GM08714 (cell line): ENCODE results near the gene AKAP12.
A peak's percentile ranks its signal among the peaks of the same experiment; 100 is the strongest.

ENCODE experiments used
- H3K4me3 ChIP-seq: fragments of 200-500 bp; sonication (Bioruptor generic); 2 replicates; pipeline ENCODE4 v1.5.1; 2014; ENCODE audit warnings: mild to moderate bottlenecking, low read length, inconsistent platforms
- ZNF274 ChIP-seq: IDR thresholded peaks from 2 replicates; pipeline ENCODE4 v1.6.1; 2012; ENCODE audit warnings: mild to moderate bottlenecking, low read depth, low read length

The AKAP12 gene, protein sequence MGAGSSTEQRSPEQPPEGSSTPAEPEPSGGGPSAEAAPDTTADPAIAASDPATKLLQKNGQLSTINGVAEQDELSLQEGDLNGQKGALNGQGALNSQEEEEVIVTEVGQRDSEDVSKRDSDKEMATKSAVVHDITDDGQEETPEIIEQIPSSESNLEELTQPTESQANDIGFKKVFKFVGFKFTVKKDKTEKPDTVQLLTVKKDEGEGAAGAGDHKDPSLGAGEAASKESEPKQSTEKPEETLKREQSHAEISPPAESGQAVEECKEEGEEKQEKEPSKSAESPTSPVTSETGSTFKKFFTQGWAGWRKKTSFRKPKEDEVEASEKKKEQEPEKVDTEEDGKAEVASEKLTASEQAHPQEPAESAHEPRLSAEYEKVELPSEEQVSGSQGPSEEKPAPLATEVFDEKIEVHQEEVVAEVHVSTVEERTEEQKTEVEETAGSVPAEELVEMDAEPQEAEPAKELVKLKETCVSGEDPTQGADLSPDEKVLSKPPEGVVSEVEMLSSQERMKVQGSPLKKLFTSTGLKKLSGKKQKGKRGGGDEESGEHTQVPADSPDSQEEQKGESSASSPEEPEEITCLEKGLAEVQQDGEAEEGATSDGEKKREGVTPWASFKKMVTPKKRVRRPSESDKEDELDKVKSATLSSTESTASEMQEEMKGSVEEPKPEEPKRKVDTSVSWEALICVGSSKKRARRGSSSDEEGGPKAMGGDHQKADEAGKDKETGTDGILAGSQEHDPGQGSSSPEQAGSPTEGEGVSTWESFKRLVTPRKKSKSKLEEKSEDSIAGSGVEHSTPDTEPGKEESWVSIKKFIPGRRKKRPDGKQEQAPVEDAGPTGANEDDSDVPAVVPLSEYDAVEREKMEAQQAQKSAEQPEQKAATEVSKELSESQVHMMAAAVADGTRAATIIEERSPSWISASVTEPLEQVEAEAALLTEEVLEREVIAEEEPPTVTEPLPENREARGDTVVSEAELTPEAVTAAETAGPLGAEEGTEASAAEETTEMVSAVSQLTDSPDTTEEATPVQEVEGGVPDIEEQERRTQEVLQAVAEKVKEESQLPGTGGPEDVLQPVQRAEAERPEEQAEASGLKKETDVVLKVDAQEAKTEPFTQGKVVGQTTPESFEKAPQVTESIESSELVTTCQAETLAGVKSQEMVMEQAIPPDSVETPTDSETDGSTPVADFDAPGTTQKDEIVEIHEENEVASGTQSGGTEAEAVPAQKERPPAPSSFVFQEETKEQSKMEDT (N-terminal part only)

GRCh38 chr6:151239603-151240035, at the start of gene AKAP12:
TSS of gene AKAP12 (plus strand) at chr6:151239967. CDS start at chr6:151240563, 596 bp downstream.
- peak within 1 kb of the TSS; percentile 41 for H3K4me3 ChIP-seq
- TF ChIP-seq ZNF274 = no peak

DNA sequence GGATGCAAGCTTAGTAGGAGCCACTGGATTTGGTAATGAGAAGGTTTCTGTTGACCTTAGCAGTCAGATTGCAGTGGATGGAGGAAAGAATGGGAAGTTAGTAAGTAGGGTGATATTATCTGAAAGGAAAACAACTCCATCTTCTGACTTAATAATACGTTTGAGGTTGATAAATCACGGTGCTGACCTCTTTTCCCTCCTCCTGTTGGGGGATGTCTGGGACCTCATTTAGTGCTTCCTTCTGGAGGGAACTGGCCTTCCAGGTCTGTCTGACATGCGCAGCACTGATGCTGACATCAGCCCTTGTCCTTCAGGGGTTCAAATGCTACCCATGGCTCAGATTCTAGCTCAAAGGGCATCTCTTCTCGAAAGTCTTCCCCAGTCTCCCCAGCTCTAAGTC, 48.2 kb upstream of the AKAP12 start:
- no peak for TF ChIP-seq ZNF274
- H3K4me3 ChIP-seq = no peak overlapping the region

DNA sequence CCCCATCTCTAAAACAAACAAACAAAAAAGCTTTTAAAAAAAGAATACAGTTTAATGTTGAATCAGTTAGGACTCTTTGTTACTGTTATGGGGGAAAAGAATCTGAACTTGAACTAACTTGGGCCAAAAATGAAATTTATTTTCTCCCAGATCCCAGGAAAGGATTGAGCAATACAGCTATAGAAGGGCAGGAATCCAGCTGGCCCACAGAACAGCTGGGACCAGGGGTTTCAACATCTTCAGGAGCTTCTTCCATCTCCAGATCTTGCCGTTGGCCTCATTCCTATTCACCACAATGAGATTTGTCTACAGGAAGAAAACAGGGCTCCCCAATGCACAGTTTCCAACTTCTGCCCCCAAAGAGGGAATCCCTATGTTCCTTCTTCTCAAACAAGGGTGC, 43.2 kb upstream of the AKAP12 start:
- H3K4me3 ChIP-seq = no peak overlapping the region
- no peak for TF ChIP-seq ZNF274

DNA sequence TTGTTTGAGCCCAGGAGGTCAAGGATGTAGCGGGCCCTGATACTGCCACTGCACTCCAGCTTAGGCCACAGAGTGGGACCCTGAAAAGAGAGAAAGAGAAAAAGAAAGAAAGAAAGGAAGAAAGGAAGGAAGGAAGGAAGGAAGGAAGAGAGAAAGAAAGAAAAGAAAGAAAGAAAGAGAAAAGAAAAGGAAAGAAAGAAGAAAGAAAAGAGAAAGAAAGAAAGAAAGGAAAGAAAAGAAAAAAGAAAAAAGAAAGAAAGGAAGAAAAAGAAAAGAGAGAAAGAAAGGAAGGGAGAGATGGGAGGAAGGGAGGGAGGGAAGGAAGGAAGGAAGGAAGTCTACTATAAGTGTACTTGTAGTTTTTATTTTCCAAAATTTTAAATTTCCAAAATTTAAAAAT, 42.2 kb upstream of the AKAP12 start:
- no peak for TF ChIP-seq ZNF274
- no peak overlapping the region for H3K4me3 ChIP-seq

DNA sequence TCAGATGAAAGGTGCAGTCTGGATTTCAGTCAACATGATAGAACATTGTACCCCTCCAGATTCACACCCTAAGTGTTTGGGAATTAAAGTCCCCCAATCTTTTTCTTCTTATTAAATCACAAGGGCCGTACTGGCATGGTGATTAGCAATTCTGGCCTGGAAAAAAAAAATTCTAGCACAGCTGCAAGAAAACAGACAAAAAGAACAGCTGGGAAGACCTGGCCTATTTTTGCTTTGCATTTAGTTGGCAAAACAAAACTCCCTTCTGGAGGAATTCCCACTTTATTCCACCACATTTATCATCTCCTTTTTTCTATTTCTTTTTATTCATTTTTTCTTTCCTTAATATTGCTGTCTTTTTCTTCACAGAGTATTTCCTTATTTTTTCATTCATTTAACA, 39.8 kb upstream of the AKAP12 start:
- no peak overlapping the region for H3K4me3 ChIP-seq
- no peak for TF ChIP-seq ZNF274

GRCh38 chr6:151205721-151206600, 33.8 kb upstream of the AKAP12 start:
- no peak overlapping the region for H3K4me3 ChIP-seq
- TF ChIP-seq ZNF274 = no peak

- no peak overlapping the region for H3K4me3 ChIP-seq
- TF ChIP-seq ZNF274 = no peak
These were observed 32.1 kb upstream of the AKAP12 start for GRCh38 chr6:151207674-151208073.

DNA sequence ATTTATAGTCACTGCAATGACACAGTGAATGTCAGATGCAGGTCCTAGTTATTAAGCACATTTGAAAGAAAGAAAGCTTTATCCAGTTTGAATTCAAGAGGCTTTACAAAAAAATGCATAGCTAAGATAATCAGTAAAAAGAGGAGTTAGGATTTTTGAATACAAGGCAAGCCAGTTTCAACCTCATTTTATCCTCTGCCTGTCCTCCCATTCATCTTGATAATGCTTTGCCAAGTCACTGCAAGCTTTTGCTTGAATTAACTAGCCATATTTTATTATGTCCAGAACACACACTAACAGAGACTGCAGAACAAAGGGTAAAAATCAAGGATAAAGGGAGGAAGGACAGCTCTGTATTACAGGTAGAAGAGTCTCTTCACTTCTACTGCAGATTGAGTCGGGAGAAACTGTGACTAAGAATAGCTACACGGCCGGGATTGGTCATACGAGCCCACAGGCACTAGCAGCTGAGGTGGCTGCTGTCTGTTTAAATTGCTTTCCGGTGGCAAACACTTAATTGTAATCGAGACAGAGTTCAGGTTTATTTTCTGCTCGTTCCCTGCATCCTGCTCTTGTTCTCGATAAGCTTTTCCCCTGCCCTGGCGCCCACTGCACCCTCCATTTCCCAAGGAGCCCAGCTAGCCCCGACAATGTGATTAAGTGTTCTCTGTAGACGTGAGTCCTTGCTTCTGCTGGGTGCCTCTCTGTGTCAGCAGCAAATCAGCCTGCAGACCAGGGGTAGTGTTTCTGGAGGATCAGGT, 30.5 kb upstream of the AKAP12 start:
- no peak overlapping the region for H3K4me3 ChIP-seq
- no peak for TF ChIP-seq ZNF274

- TF ChIP-seq ZNF274 = no peak
- no peak overlapping the region for H3K4me3 ChIP-seq
These were observed 28.7 kb upstream of the AKAP12 start for GRCh38 chr6:151211075-151211474.

DNA sequence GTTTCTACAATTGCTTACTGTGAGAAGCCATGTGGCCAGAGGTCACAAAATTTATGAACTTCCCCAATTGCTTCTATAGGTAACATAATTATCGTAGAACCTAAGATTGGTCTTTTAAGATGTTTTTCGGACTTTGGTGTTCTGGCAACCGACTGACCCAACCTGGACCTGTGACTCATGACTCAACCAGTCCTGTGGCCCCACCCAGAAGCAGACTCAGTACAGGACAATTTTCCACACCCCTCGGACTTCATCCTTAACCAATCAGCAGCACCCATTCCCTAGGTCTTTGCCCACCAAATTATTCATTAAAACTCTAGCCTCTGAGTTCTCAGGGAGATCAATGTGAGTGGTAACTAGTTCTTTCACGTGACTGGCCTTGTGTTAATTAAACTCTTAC, 26.4 kb upstream of the AKAP12 start:
- no peak for TF ChIP-seq ZNF274
- H3K4me3 ChIP-seq = no peak overlapping the region

- no peak overlapping the region for H3K4me3 ChIP-seq
- no peak for TF ChIP-seq ZNF274
These were observed 23.8 kb upstream of the AKAP12 start for GRCh38 chr6:151215999-151216398.

DNA sequence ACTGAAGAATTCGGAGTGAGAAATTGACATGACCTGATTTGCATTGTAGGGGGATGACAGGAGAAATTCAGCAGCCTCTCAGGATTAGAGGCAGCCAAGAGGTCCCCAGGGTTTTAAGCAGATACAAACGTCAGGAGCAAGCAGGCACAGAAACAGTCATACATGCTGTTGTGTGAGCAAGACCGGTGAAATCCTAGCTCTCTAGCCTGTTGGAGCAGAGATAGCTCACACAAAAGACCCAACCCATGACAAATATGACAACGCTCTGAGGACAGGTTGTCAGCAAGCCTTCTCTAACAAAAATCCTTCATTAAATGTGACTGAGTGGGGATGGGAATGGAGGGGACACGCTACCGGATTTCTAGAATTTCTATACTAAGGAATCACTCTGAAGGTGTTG, 23.0 kb upstream of the AKAP12 start:
- no peak for TF ChIP-seq ZNF274
- no peak overlapping the region for H3K4me3 ChIP-seq

DNA sequence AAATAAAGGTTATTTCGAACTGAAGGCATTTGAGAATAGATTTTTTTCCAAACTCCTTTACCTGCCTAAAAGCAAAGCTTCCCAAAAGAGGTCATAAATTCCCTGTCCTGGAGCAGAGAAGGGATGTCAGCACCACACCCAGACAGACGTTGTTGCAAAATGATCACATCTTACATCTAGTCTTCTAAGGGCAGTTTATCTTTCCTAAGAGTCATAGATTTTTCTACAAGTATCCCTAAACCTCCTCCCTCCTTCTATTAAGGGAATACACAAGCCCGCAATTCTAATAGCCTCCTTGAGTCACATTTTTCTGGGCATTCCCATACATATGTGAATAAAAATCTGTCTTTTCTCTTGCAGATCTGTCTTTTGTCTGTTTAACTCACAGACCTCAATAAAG, 20.6 kb upstream of the AKAP12 start:
- no peak for TF ChIP-seq ZNF274
- H3K4me3 ChIP-seq = no peak overlapping the region
